ENCODE measurements around the gene MIEN1. TPM values are rescaled to one million over a fixed set of nuclear protein-coding genes. Genes with fewer than 3 reads are reported as not detected.
A peak's percentile ranks its signal among the peaks of the same experiment; 100 is the strongest.
"Not testable (repeated sequence)": the region's sequence is repeated elsewhere in the genome, so short reads cannot be mapped to it uniquely, and the experiment has no call there.

MIEN1 gene
- total RNA-seq, 2 donors from 2014 or later, result 39.4 to 40.1 TPM

DNA sequence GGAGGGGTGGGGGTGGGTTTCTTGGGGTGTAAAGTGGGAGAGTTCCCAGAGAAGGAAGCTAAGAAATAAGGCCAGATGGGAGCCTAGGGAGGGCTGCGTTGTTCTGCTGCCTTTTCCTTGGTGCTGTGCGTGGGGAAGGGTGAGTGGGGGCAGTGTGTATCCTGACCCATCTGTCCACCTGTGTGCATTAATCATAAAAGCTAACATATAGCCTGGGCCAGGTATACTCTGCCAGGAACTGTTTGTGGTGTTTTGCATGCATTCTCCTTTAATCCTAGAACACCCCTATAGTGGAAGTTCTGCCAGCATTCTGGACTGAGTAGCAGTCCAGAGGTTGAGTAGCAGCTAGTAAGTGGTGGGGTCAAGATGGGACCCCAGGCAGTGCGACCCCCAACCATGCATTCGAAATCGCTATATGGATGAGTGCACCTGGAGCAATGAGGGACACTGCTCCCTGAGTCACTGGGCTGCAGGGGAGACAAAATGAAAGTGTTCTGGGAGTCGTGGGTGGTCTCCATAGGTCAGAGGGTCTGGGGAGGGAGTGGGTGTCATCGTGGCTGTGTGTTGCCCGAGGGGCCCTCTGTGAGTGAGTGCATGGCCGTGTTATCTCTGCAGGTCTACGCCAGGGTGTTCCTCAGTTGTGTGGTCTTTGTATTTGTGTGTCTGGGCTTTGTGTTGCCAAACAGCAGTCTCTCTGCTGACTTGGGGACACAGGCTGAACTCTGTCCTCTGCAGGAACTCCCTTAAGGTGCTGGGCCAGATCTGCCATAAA, 29.1 kb downstream of the MIEN1 start:
- ATAC-seq (replicated peaks in 1 of 2), result no peak
- Mint-ChIP-seq H3K27ac (no peak overlapping the region), H3K4me1 (ENCODE audit: low read depth) (peaks cover 21% of the 10 kb centered on the region), H3K27me3 (ENCODE audit: low read depth) (peaks cover 37% of the 10 kb centered on the region), H3K36me3 (ENCODE audit: insufficient read depth in 2 of 2) (no peaks in the 10 kb centered on the region), H3K4me3 (no peak overlapping the region), H3K9me3 (no peaks in the 10 kb centered on the region)
- DNase-seq, result no peak

DNA sequence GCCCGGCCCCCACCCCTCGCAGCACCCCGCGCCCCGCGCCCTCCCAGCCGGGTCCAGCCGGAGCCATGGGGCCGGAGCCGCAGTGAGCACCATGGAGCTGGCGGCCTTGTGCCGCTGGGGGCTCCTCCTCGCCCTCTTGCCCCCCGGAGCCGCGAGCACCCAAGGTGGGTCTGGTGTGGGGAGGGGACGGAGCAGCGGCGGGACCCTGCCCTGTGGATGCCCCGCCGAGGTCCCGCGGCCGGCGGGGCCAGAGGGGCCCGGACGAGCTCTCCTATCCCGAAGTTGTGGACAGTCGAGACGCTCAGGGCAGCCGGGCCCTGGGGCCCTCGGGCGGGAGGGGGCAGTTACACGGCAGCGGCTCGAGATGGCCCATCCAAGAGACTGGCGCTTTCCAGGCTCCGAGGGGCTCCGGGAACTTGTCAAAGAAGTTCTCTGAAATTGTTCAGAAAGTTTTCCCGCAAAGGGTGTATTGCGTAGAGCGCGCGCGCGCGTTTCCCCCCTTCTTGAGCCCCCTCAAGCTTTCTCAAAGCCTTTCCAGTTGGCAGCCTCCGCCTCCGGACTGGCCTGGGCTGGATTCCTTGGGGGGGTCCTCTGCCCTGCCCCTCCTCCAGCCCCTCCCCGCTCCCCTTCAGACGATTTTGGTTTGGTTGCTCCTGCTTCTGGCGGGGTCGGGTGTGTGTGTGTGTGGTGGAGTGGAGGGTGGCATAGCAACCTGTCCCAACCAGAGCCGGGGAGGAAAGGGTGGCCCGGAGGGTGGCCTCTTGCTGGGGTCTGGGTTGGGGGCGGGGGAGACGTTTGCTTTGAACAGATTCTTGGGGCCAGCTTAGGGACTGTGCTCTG, 30.0 kb downstream of the MIEN1 start:
- peak; percentile 15 to 18 for ATAC-seq (replicated peaks in 1 of 2)
- Mint-ChIP-seq H3K27me3 (ENCODE audit: low read depth) (peaks cover 37% of the 10 kb centered on the region), H3K4me3 (no peak overlapping the region), H3K36me3 (ENCODE audit: insufficient read depth in 2 of 2) (no peaks in the 10 kb centered on the region), H3K4me1 (ENCODE audit: low read depth) (peaks cover 21% of the 10 kb centered on the region), H3K27ac (no peak overlapping the region), H3K9me3 (no peaks in the 10 kb centered on the region)
- DNase-seq, result no peak

DNA sequence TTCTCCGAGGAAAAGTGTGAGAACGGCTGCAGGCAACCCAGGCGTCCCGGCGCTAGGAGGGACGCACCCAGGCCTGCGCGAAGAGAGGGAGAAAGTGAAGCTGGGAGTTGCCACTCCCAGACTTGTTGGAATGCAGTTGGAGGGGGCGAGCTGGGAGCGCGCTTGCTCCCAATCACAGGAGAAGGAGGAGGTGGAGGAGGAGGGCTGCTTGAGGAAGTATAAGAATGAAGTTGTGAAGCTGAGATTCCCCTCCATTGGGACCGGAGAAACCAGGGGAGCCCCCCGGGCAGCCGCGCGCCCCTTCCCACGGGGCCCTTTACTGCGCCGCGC, 30.5 kb downstream of the MIEN1 start, which contains the start of gene ERBB2:
Gene ERBB2 (plus strand): TSS at position 247 of the 330 bp plus-strand sequence. CDS start 175 bp downstream, outside the sequence.
- no peak within 1 kb of the TSS for H3K27ac Mint-ChIP-seq
- peak within 1 kb of the TSS; percentile 44 to 65 for H3K4me3 Mint-ChIP-seq
- H3K9me3 Mint-ChIP-seq, result no peaks in the 10 kb centered on the region
- no peaks in the 10 kb centered on the region for H3K36me3 Mint-ChIP-seq (ENCODE audit: insufficient read depth in 2 of 2)
- peaks cover 37% of the 10 kb centered on the region for H3K27me3 Mint-ChIP-seq (ENCODE audit: low read depth)
- H3K4me1 Mint-ChIP-seq (ENCODE audit: low read depth), result peaks cover 21% of the 10 kb centered on the region
- ATAC-seq (replicated peaks in 1 of 2) (no peak), DNase-seq (no peak)

DNA sequence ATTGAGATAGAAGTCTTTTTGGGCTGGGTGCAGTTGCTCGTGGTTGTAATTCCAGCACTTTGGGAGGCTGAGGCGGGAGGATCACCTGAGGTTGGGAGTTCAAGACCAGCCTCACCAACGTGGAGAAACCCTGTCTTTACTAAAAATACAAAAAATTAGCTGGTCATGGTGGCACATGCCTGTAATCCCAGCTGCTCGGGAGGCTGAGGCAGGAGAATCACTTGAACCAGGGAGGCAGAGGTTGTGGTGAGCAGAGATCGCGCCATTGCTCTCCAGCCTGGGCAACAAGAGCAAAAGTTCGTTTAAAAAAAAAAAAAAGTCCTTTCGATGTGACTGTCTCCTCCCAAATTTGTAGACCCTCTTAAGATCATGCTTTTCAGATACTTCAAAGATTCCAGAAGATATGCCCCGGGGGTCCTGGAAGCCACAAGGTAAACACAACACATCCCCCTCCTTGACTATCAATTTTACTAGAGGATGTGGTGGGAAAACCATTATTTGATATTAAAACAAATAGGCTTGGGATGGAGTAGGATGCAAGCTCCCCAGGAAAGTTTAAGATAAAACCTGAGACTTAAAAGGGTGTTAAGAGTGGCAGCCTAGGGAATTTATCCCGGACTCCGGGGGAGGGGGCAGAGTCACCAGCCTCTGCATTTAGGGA, 31.0 kb downstream of the MIEN1 start:
- H3K27ac Mint-ChIP-seq; ATAC-seq (replicated peaks in 1 of 2); DNase-seq; H3K9me3 Mint-ChIP-seq; H3K36me3 Mint-ChIP-seq (ENCODE audit: insufficient read depth in 2 of 2): not testable (repeated sequence)
- Mint-ChIP-seq H3K4me1 (ENCODE audit: low read depth) (peaks cover 21% of the 10 kb centered on the region), H3K27me3 (ENCODE audit: low read depth) (peaks cover 37% of the 10 kb centered on the region), H3K4me3 (peak overlapping the region; percentile 44 to 65)

DNA sequence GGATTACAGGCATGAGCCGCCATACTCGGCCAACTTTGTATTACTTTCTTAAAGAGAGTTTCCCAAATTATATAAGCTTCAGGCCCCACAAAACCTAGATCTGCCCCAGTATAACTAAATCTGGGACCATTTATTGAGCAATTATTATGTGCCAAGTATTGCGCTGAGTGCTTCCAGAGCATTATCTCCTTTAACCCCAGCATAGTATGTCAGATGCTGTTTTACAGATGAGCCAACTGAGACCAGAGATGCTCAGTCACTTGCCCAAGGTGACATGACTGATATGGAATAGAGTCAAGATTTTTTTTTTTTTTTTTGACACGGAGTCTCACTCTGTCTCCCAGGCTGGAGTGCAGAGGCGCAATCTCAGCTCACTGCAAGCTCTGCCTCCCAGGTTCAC, 32.4 kb downstream of the MIEN1 start:
- Mint-ChIP-seq H3K4me1 (ENCODE audit: low read depth) (peaks cover 15% of the 10 kb centered on the region), H3K27me3 (ENCODE audit: low read depth) (peaks cover 37% of the 10 kb centered on the region), H3K4me3 (no peak overlapping the region), H3K27ac (no peak overlapping the region), H3K36me3 (ENCODE audit: insufficient read depth in 2 of 2) (no peaks in the 10 kb centered on the region), H3K9me3 (no peaks in the 10 kb centered on the region)
- no peak for DNase-seq
- ATAC-seq (replicated peaks in 1 of 2), result no peak

DNA sequence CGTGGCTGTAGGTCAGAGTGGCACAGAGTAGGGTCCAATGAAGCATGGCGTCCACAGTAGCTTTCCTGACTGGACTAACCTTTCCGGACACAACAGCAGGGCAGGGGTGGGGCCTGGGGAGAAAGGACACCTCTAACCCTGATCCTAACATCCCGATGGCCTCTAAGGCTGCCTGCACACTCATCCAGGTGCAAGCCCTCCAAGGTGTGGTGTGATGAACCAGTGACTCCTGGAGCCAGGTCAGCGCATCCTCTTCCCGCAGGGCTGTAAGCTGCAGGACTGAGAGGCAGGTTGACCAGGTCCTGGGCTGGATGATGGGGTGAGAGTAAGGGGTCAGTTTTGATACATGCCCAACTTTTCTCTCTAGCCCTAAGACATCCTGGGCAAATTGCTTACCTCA, 33.6 kb downstream of the MIEN1 start:
- Mint-ChIP-seq H3K27ac (no peak overlapping the region), H3K27me3 (ENCODE audit: low read depth) (peaks cover 27% of the 10 kb centered on the region), H3K4me3 (no peak overlapping the region), H3K9me3 (no peaks in the 10 kb centered on the region), H3K36me3 (ENCODE audit: insufficient read depth in 2 of 2) (no peaks in the 10 kb centered on the region), H3K4me1 (ENCODE audit: low read depth) (peaks cover 15% of the 10 kb centered on the region)
- DNase-seq (no peak), ATAC-seq (replicated peaks in 1 of 2) (no peak)

DNA sequence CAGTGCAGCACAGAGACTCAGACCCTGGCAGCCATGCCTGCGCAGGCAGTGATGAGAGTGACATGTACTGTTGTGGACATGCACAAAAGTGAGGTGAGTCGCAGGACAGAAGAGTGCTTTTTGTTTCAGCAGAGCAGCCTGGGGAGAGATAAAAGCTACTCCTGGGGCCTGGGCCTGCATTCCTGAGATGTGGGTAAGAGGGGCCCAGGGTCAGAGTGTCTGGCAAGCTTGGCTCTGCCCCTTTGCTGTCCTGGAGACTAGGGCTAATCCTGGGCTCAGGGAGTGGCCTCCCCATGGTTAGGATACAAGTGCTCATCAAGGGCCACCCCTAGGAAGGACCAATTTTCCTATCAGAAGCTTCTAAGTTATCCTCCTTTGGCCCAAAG, 35.2 kb downstream of the MIEN1 start:
- H3K36me3 Mint-ChIP-seq (ENCODE audit: insufficient read depth in 2 of 2), result no peaks in the 10 kb centered on the region
- DNase-seq (no peak), ATAC-seq (replicated peaks in 1 of 2) (no peak)
- H3K27me3 Mint-ChIP-seq (ENCODE audit: low read depth), result peaks cover 13% of the 10 kb centered on the region
- H3K27ac Mint-ChIP-seq, result no peak overlapping the region
- H3K9me3 Mint-ChIP-seq, result no peaks in the 10 kb centered on the region
- peaks cover 5% of the 10 kb centered on the region for H3K4me1 Mint-ChIP-seq (ENCODE audit: low read depth)
- no peak overlapping the region for H3K4me3 Mint-ChIP-seq

DNA sequence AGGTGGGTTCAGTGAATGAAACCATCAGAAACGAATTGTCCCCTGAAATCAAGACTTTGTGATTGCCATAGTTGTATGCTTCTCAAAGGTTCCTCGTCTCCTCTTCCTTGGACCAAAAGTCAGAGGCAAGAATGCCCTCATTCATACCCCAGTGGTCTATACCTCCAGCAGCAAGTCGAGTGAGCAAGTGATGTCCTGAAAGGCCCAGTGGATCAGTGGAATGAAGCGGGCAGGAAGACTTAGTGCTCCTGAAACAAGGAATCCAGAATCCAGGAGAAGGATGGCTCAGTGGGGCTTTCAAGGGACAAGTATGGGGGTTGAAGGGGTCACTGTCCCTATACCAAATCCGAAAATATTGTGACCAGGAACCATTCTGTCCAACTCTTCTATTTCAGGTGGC, 35.7 kb downstream of the MIEN1 start:
- Mint-ChIP-seq H3K4me3 (no peak overlapping the region), H3K27me3 (ENCODE audit: low read depth) (peaks cover 9% of the 10 kb centered on the region), H3K4me1 (ENCODE audit: low read depth) (peaks cover 3% of the 10 kb centered on the region), H3K27ac (no peak overlapping the region), H3K9me3 (no peaks in the 10 kb centered on the region), H3K36me3 (ENCODE audit: insufficient read depth in 2 of 2) (no peaks in the 10 kb centered on the region)
- DNase-seq (no peak), ATAC-seq (replicated peaks in 1 of 2) (no peak)

DNA sequence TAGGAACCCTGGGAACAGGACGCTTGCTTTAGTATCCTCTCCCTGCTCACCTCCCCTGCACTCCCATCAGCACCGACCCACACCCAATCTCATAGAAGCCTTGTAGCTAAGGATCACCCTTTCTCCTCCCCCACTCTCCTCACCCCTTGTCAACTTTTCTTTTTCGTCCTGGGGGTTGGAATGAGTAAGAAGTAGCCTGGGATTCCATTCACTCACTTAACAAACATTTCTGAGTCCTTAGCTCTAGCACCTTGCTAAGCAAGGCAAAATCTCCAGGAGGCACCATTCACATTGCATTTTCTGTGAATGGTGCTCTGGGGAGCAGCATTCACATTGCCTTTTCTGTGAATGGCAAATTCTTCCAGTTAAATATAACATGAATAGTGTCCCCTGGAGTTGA, 41.4 kb downstream of the MIEN1 start:
- Mint-ChIP-seq H3K36me3 (ENCODE audit: insufficient read depth in 2 of 2) (peaks cover 6 to 8% of the 10 kb centered on the region in 2 donors), H3K4me3 (peak overlapping the region; percentile 94 to 96)

DNA sequence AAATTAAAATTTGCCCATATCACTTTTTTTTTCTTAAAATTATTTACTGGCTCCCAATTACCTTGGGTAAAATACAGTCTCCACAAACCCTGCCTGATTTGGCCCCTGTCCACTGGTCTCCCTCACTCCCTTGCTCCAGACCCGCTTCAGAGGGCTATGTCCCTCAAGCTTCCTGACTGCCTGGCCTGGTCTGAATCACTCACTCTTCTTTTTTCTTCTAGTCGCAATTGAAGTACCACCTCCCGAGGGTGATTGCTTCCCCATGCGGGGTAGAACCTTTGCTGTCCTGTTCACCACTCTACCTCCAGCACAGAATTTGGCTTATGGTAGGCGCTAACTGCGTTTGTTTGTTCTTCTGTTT, 41.9 kb downstream of the MIEN1 start:
- no peak for ATAC-seq (replicated peaks in 1 of 2)
- Mint-ChIP-seq H3K27me3 (ENCODE audit: low read depth) (no peaks in the 10 kb centered on the region), H3K4me1 (ENCODE audit: low read depth) (peaks cover 27% of the 10 kb centered on the region)

More for the DNA sequence above, 41.4 kb downstream of the MIEN1 start:
- ATAC-seq (replicated peaks in 1 of 2), result no peak
- no peak for DNase-seq
- Mint-ChIP-seq H3K9me3 (no peaks in the 10 kb centered on the region), H3K27me3 (ENCODE audit: low read depth) (no peaks in the 10 kb centered on the region), H3K4me1 (ENCODE audit: low read depth) (peaks cover 27% of the 10 kb centered on the region), H3K27ac (peak overlapping the region; percentile 98)

DNA sequence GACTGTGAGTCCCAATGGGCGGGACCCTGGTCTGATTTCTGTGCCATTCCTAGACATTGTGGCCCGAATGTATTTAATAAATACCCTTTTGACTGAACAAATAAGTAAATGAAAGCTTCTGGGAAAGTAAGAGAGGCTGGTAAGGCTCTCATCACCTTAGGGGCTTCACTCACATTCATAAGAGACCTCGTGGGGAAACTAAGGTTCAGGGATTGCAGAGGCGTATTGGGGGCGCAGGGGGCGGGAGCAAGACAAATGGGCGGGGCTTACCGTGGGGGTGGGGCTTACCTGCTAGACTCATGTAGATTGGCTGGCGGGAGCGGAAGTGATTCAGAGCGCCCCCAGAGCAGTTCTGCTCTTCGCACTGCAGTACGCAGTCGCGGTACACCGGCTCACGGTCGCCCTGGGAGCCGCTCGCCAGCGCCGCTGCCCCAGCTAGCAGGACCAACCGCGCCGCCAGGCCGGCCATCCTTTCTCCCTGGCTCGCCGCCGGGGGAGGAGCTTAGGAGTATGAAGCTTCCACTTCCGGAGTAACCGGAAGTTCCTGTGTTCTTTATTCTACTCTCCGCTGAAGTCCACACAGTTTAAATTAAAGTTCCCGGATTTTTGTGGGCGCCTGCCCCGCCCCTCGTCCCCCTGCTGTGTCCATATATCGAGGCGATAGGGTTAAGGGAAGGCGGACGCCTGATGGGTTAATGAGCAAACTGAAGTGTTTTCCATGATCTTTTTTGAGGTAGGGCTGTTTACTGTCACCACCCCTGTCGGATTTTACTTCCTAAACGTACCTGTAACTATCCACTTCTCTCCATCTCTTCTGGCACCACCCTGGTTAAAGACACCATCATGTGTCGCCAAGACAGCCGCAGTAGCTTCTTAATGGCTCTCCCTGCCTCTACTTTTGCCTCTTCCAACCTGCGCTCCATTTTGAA, 42.5 kb downstream of the MIEN1 start, which contains the start of gene PGAP3:
Gene PGAP3 (minus strand): TSS at position 512 of the 929 bp plus-strand sequence. CDS start 43 bp downstream, at position 469.
- Mint-ChIP-seq H3K27me3 (ENCODE audit: low read depth) (no peaks in the 10 kb centered on the region), H3K4me1 (ENCODE audit: low read depth) (peaks cover 27% of the 10 kb centered on the region), H3K9me3 (no peaks in the 10 kb centered on the region), H3K36me3 (ENCODE audit: insufficient read depth in 2 of 2) (peaks cover 6 to 8% of the 10 kb centered on the region in 2 donors), H3K4me3 (peak within 1 kb of the TSS; percentile 94 to 96), H3K27ac (peak within 1 kb of the TSS; percentile 98)
- DNase-seq (peak; percentile 90 to 92), ATAC-seq (replicated peaks in 1 of 2) (peak; percentile 96 to 97)

More for the DNA sequence above, 41.9 kb downstream of the MIEN1 start:
- H3K27ac Mint-ChIP-seq, result peak overlapping the region; percentile 98
- no peaks in the 10 kb centered on the region for H3K9me3 Mint-ChIP-seq
- peak in 1 of 2 donors; percentile 25 for DNase-seq
- peak overlapping the region; percentile 94 to 96 for H3K4me3 Mint-ChIP-seq
- peaks cover 6 to 8% of the 10 kb centered on the region in 2 donors for H3K36me3 Mint-ChIP-seq (ENCODE audit: insufficient read depth in 2 of 2)

DNA sequence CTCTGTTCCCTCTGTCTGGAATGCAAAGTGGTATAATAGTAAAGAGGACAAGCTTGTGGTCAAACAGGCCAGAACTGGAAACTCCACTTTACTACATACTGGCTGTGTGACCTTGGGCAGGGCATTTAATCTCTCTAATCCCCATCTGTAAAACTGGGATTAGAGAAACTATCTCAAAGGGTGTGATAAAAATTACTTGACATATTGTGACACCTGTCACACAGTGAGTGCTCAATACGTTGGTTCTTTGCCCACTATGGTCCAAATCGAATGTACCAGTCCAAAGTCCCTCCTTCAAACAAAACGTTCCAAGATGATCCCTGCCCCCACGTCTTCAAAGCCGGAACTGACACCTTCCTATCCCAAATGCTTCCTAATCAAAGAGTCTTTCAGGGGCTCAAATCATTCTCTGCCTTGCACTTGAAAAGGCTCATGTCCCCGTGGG, 43.2 kb downstream of the MIEN1 start:
- DNase-seq (no peak), ATAC-seq (replicated peaks in 1 of 2) (no peak)
- peaks cover 27% of the 10 kb centered on the region for H3K4me1 Mint-ChIP-seq (ENCODE audit: low read depth)
- H3K4me3 Mint-ChIP-seq, result peak overlapping the region; percentile 94 to 96
- no peaks in the 10 kb centered on the region for H3K9me3 Mint-ChIP-seq
- no peak overlapping the region for H3K27ac Mint-ChIP-seq
- no peaks in the 10 kb centered on the region for H3K27me3 Mint-ChIP-seq (ENCODE audit: low read depth)
- peaks cover 6 to 8% of the 10 kb centered on the region in 2 donors for H3K36me3 Mint-ChIP-seq (ENCODE audit: insufficient read depth in 2 of 2)

All from activated T-cell treated with anti-CD3 and anti-CD28 coated beads, Interleukin-2, amount 50 U/mL, for 72 hours (primary cell).